GM13976 (cell line): ENCODE results near the gene ARV1.
A peak's percentile ranks its signal among the peaks of the same experiment; 100 is the strongest.

Source experiments
- DNase-seq: peaks from one replicate; pipeline ENCODE4 v3.0.0; 2012; ENCODE audit warnings: low spot score
- CTCF ChIP-seq: IDR thresholded peaks from 2 replicates; pipeline ENCODE4 v1.5.1; 2012; ENCODE audit warnings: borderline replicate concordance, mild to moderate bottlenecking; ENCODE audit not compliant: insufficient read depth; ENCODE audit errors: extremely low read depth, missing control alignments, control extremely low read depth
- in situ Hi-C: fragments of 300-500 bp; cut with MboI; formaldehyde crosslinking; loops from one replicate; pipeline ENCODE4 v1.12.0; 2022; ENCODE audit warnings: low sequenced_read_pairs, mixed read lengths, inconsistent platforms; ENCODE audit not compliant: unreplicated experiment

ARV1 gene

GRCh38 chr1:230972855-230973271 is 6.0 kb upstream of the ARV1 start:
- in situ Hi-C loops, result no loop called here
- DNase-seq, result peak; percentile 53
- no peak for TF ChIP-seq CTCF

GRCh38 chr1:230975636-230976035 is 3.3 kb upstream of the ARV1 start:
- no peak for DNase-seq
- in situ Hi-C loops, result no loop called here
- no peak for TF ChIP-seq CTCF

GRCh38 chr1:230976360-230976759 is 2.5 kb upstream of the ARV1 start:
- in situ Hi-C loops, result no loop called here
- no peak for TF ChIP-seq CTCF
- DNase-seq, result no peak

- no peak for DNase-seq
- TF ChIP-seq CTCF, result no peak
- in situ Hi-C loops, result no loop called here
Observed at GRCh38 chr1:230976825-230977747, 1.8 kb upstream of the ARV1 start.

GRCh38 chr1:230977761-230978490 is 968 bp upstream of the ARV1 start:
- no peak for TF ChIP-seq CTCF
- in situ Hi-C loops, result no loop called here
- peak; percentile 41 for DNase-seq

- no peak for DNase-seq
- TF ChIP-seq CTCF, result no peak
Observed at GRCh38 chr1:230979389-230979716, 459 bp downstream of the ARV1 start.

More at GRCh38 chr1:230979389-230979716, 459 bp downstream of the ARV1 start:
- in situ Hi-C loops, result no loop called here
